HG03354 (cell line): ENCODE measurements around the gene PLPP4.

Experiments
- ATAC-seq: cut with Tn5 transposase; IDR thresholded peaks from one replicate; pipeline ENCODE4 v1.9.1; 2021; ENCODE audit warnings: mild to moderate bottlenecking; ENCODE audit not compliant: unreplicated experiment, poor library complexity, severe bottlenecking

Gene PLPP4

DNA sequence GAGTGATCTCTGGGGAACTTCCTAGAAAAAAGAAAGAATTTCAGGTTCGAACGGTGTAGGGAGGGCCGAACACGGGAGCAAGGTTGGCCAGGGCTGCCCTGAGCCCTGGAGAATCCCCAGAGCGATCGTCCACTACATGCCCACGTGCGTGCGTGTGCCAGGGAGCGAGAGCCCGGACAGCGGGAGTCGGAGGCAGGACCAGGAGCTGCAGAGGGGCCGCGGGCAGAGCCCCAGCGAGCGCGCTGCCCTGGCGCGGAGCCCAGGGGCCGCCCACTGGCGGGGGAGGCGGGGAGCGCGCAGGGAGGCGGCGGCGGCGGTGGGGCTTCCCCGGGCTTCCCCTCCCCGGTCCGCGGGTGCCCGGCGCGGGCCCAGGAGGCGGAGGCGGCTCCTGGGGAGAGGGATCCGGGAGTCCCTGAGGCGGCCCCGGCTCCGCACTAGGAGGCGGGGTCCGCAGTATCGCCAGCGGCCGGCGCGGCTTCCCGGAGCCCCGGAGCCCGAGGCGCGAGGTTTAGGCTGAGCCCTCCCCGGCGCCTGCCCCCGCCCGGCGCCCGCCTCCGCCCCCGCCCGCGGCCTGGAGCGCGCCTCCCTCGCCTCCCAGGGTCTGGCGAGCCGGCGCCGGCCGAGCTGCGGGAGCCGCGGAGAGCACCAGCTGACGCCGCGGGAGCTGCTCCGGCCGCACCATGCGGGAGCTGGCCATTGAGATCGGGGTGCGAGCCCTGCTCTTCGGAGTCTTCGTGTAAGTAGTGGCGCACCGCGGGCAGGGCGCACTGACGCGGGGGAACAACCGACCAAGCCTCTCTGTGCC lies at the start of gene PLPP4:
Gene PLPP4, plus strand, starts transcription at position 602 of the 805 bp plus-strand sequence. Its CDS starts 79 bp downstream, at position 681.
- no peak for ATAC-seq

GRCh38 chr10:120409816-120410215 lies 47.2 kb upstream of the PLPP4 start:
- ATAC-seq = no peak

GRCh38 chr10:120414946-120415345 lies 42.1 kb upstream of the PLPP4 start:
- no peak for ATAC-seq

DNA sequence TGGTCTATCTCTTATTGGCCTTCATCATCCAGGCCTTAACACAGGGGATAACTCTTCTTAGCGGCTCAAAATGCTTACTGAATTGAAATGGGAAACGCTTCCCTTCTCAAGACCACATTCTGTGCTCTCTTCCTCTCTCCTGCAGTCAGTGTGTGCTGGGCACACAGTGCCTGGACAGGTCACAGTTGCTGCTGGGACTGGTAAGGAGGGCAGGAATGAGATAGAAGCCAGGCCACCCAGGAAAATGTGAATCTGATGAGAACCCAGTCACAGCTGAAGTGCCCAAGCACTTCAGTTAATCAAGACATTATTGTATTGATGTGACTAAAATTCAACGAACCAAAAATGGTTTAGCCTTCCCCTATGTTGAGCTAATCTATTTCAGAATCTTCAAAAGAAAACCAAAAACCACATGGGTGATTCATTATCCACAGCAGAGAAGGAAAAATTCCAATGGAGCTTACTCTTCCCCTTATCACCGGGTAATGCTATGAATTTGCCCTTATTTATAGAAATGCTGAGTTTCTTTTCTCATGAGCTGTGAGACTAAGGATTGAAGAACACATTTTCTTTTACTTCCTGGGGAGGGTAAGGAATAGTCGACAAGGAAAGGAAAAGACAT lies 41.2 kb upstream of the PLPP4 start:
- no peak for ATAC-seq

GRCh38 chr10:120420421-120420820 lies 36.6 kb upstream of the PLPP4 start:
- ATAC-seq = no peak

DNA sequence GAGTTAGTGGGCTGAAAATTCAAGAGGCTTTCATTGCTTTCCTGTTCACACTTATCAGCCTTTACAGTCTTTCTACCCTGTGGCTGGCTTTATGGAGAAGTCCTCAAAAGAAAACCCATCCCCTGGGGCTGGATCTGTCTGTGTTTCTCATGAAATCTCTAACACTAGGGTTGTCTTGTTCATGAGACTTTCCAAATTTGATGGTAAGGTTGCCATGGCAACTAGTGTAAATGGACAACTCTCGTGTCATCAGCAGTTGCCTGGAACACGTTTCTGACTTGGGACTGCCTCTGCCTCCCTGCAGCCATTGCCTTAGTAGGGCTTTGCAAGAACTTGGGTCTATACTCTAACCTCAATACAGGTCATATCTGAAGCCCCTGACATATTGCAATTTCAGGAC lies 35.8 kb upstream of the PLPP4 start:
- no peak for ATAC-seq

- no peak for ATAC-seq
Observed at GRCh38 chr10:120422457-120422856, 34.6 kb upstream of the PLPP4 start.

DNA sequence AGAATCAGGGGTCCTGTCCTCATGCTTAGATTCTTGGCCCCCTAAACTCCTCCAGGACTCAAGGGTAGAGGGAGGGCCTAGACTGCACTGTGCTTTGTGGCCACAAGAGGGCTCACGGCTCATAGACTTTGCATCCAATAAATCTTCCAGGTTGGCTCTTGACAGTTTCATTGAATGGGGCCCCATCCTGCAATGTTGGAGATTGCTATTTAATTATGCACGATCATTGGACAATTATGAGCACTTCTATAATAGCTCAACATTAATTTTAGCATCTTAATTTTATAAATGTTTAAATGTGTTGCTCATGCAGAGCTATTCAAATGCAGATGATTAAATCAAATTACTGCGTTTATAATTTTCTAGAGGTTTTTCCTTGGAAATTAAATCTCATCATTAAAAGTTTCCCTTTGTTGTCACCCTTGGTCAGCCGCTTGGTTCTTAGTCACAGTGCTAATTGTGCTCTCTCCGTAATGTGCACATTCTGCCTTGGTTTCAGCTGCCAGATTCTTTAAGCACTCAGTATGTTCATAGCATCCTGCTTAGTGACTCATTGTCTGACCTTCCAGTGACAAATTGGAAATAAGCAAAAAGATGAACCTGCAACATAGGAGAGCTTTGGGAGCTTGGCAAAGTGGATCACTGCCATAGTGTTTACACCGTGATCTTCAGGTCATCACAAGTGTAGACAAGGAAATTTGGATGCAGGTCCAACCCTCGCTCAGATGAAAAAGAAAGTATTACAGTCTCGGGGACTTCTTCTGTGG lies 33.4 kb upstream of the PLPP4 start:
- ATAC-seq = peak; percentile 74

DNA sequence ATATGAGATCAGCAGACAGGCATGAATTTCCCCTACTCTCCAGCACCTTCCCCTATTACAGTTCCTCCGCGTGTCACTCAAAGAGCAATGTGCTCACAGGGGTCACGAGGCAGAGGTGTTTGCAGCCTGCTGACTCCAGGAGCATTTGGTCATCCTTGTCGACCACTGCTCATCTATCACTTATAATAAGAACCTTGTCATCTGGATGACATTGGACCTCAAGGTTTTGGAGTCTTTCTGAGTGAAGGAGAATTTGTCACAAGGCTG lies 32.9 kb upstream of the PLPP4 start:
- no peak for ATAC-seq

DNA sequence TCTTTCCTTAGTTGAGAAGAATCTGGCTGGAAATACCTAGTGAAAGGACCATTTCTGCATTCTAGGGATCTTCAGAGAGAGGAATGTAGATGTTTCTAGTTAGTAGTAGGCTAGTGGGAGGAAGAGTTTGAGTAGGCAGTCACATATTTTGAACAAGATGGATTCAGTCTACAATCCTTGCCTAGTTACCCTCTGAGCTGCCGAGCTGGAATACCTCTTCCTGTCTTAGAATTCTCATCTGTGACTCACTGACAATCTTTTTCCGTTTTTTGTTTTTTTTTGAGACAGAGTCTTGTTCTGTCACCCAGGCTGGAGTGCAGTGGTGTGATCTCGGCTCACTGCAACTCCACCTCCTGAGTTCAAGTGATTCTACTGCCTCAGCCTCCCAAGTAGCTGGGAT lies 30.7 kb upstream of the PLPP4 start:
- ATAC-seq = no peak

DNA sequence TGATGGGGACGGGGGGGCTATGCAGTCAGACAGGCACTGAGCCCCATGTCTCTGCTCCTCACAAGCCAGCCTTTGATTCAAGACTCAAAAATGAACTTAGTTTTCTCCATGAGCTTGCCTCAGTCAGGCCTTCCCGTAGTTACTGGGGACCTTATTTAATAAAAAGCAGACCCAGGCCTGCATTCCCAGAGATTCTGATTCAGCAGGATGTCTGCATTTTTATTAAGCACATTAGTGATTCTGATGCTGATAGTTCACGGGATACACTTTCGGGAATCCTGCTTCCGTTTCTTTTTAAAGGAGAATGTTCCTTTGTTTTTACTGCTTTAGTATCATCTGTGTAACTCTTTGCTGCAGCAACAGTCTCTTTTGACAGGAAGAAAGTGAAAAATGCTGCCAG lies 28.3 kb upstream of the PLPP4 start:
- ATAC-seq = no peak

DNA sequence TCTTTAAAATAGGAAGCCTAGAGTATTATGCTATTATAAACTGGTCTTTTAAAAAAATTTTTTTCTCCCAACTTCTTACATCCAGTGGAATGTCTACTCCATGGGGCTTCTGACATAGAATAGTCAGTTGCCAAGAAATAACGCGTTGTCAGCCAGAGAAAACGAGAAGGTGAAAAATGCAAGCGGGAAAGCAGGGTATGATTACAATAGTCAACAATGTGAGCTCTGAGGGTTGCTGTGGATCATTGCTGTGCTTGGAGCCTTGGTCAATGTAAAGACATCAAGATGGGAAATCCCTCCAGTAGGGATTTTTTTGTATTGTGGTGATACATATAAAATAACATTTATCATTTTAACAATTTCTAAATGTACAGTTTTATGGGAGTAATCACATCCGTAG lies 27.6 kb upstream of the PLPP4 start:
- ATAC-seq = no peak

- ATAC-seq = no peak
Observed at GRCh38 chr10:120431251-120431651, 25.8 kb upstream of the PLPP4 start.

DNA sequence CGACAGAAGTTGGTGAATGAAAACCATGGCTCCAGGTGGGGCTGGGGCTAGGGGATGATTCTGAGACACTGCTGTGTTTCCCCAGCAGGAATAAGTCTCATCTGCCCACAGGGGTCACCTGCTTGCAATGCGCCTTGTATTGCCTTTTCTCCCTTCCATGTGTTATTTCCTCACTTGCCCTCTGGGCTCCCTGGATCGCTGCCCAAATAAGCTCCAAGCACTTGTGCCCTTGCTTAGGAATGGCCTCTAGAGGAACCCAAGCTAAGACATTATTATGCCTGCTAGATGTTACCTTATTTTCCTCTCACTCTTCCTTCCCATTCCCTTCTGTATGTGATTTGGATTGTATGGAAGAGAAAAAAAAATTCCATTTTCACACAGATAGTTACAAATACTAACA lies 24.8 kb upstream of the PLPP4 start:
- ATAC-seq = no peak

GRCh38 chr10:120433141-120433540 lies 23.9 kb upstream of the PLPP4 start:
- ATAC-seq = no peak

DNA sequence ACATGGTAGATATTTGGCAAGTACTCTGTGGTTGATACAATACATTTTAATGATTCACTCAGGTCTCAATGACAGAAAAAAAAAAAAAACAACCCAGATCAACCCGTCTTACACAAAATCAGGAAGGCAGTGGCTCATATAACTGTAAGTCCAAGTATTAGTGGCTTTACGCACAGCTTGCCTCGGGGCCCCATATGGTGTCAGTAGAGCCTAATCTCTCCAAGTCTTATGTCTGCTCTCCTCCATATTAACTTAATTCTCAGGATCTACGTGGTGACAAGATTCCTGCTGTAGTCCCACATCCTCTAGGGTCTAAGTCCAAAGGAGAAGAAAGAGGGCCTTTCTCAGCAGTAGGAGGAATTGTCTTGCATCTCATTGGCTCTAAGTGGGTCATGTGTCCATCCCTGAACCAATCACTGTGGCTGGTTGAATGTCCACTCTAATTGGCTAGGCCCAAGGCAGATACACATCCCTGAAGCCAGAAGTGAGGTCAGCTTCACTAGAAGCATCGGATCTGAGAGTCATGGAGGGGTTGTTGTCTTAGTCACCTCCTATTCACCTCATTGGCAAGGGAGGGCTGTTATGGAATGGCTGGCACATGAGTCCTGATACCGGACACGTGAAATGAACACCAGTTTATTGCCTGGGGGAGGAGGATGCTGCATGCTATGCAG lies 20.5 kb upstream of the PLPP4 start:
- ATAC-seq = no peak

DNA sequence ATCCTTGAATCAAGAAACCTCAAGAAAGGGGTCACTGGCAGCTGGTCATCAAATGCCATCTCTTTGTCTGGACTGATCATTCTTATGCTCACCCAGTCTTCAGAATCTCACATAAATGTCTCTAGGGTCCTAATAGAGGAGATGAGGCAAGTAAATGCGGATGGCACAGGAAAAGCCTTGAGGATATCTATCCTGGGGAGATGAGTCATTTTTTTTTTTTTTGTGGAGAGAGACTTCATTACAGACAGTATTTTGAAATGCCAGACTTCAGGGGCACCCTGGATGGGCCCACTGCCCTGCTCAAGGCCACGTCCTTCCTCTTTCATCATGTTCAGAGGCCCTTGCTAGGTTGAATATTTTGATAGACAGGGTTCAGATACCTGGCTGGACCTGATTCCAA lies 19.5 kb upstream of the PLPP4 start:
- no peak for ATAC-seq

DNA sequence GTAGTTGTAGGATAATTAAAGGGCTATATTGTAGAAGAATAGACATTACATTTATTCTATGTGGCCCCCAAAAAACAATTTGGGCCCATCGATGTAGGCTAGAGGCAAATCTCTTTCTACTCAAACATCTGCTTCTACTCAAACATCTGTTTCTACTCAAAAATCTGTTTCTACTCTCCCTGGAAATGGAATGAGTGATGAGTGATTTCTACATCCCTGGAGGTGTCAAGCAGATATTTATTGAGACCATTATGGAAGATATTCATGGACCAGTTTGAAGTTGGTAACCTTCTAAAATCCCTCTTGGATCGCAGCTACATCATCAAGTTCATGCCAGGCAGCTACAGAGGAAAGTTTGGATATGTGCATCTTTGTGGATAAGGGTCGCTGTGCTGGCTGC lies 5.1 kb upstream of the PLPP4 start:
- ATAC-seq = no peak

DNA sequence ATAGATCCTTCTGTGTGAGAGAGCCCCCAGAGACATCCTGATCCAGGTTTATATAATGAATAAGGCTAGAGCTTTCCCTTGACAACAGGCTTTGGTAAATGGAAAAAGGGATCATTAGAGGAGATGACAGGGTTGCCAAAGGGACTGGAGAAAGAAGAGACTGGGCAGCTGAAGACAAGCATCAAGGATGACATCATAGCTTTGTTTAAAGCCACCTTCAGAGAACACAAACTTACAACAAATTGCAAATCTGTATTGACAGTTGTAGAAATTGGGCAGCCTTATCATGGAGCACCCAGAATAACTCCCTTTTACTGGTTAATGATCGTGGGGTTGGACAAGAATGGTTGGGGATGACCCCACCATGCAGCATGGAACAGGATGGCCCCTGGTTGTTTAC lies 3.7 kb upstream of the PLPP4 start:
- no peak for ATAC-seq

- ATAC-seq = no peak
Observed at GRCh38 chr10:120453886-120454285, 3.1 kb upstream of the PLPP4 start.

- ATAC-seq = no peak
Observed at GRCh38 chr10:120455004-120455403, 2.0 kb upstream of the PLPP4 start.
